Testis (tissue), 2 donors: ENCODE results near the gene LCP2.

Experiments used
- CTCF ChIP-seq, 3 experiments: fragments of 450-650 bp in 2 of 3; fragments of 200-600 bp in 1 of 3; sonication (generic) in 1 of 3; IDR thresholded peaks; one replicate each; pipeline ENCODE4 v1.5.1; 2016 to 2019; ENCODE audit warnings: antibody characterized with exemption in 3 of 3, mild to moderate bottlenecking in 2 of 3, moderate library complexity in 1 of 3
- POLR2A ChIP-seq: fragments of 450-650 bp; IDR thresholded peaks from one replicate; pipeline ENCODE4 v1.6.1; 2017; ENCODE audit warnings: antibody characterized with exemption, mild to moderate bottlenecking, moderate library complexity

DNA sequence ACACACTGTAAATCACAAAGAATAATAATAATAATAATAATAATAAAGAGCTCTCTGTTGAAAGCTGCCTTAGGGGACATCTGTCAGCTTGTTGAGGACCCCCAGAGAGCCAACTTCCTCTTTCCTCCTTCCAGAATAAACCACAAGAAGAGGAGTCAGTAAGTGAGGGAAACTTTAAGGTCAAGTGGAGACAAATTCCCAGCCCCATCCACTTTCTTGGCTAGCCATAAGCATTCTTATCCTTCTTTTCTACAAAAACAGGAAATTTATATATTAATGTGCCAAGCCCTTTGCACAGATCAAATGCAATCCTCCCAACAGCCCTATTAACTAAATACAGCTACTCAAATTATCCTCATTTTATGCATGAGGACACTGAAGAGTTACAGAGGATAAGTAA is 74.2 kb downstream of the LCP2 start:
- TF ChIP-seq CTCF (IDR thresholded peaks at IDR 0.05) (no peak), POLR2A (no peak)
